OCI-LY7 (cell line): ENCODE measurements around the gene PTRH2. TPM values are rescaled to one million over a fixed set of nuclear protein-coding genes. Genes with fewer than 3 reads are reported as not detected.

ENCODE experiments used
- BruUV-seq: library from RNA; stranded (reverse); fragments of 400-500 nt; replicated peaks from 2 replicates; lab custom pipeline; 2021; lab: Mats Ljungman, UMichigan
- CTCF ChIA-PET: fragments of 300-600 bp; sonication (Branson Sonifier 250); formaldehyde crosslinking; loops from one replicate; lab custom pipeline; 2022; ENCODE audit warnings: antibody characterized with exemption; ENCODE audit not compliant: unreplicated experiment; lab: Charles Lee
- POLR2A ChIA-PET: fragments of 300-600 bp; sonication (Branson Sonifier 250); formaldehyde crosslinking; loops from one replicate; lab custom pipeline; 2022; ENCODE audit warnings: antibody characterized with exemption; lab: Charles Lee
- DNase-seq: peaks from one replicate; pipeline ENCODE4 v3.0.0-alpha.2; 2015; ENCODE audit warnings: low spot score
- H2AFZ ChIP-seq: fragments of 200-600 bp; sonication (generic), shearing (Covaris generic); 2 replicates; pipeline ENCODE4 v1.6.1; 2014; ENCODE audit warnings: mild to moderate bottlenecking, antibody characterized with exemption, low read length, moderate library complexity
- H3K27ac ChIP-seq: fragments of 200-600 bp; sonication (generic); 2 replicates; pipeline ENCODE4 v1.5.1; 2014; ENCODE audit warnings: mixed run types, low read depth, mild to moderate bottlenecking, moderate library complexity, low read length, inconsistent platforms; ENCODE audit not compliant: poor library complexity, severe bottlenecking
- H3K36me3 ChIP-seq: fragments of 200-600 bp; sonication (generic); 2 replicates; pipeline ENCODE4 v1.6.1; 2014; ENCODE audit warnings: mild to moderate bottlenecking, antibody characterized with exemption, low read length, moderate library complexity, mixed read lengths; ENCODE audit not compliant: insufficient read depth
- H3K4me1 ChIP-seq: fragments of 200-600 bp; sonication (generic); 2 replicates; pipeline ENCODE4 v1.5.1; 2014; ENCODE audit warnings: mild to moderate bottlenecking, low read length; ENCODE audit not compliant: insufficient read depth, poor library complexity, severe bottlenecking
- H3K4me2 ChIP-seq: fragments of 200-600 bp; sonication (generic); 2 replicates; pipeline ENCODE4 v1.6.1; 2014; ENCODE audit warnings: mild to moderate bottlenecking, low read length
- H3K4me3 ChIP-seq: fragments of 200-600 bp; sonication (generic); 2 replicates; pipeline ENCODE4 v1.5.1; 2014; ENCODE audit warnings: mild to moderate bottlenecking, low read depth, low read length; ENCODE audit not compliant: poor library complexity, severe bottlenecking
- H3K79me2 ChIP-seq: fragments of 200-600 bp; sonication (generic); 2 replicates; pipeline ENCODE4 v1.6.1; 2016; ENCODE audit warnings: low read depth, mild to moderate bottlenecking, low read length, moderate library complexity, mixed read lengths; ENCODE audit not compliant: insufficient read depth
- H3K9me2 ChIP-seq: fragments of 200-600 bp; sonication (generic); 2 replicates; pipeline ENCODE4 v1.6.1; 2016; ENCODE audit warnings: mild to moderate bottlenecking, low read length, mixed read lengths; ENCODE audit not compliant: insufficient read depth
- H3K9me3 ChIP-seq: fragments of 200-600 bp; sonication (generic); 2 replicates; pipeline ENCODE4 v1.6.1; 2014; ENCODE audit warnings: mild to moderate bottlenecking, mixed run types, low read length, mixed read lengths
- H4K20me1 ChIP-seq: fragments of 200-600 bp; sonication (generic); 2 replicates; pipeline ENCODE4 v1.6.1; 2014; ENCODE audit warnings: mild to moderate bottlenecking, antibody characterized with exemption, low read length, moderate library complexity, mixed read lengths; ENCODE audit not compliant: insufficient read depth
- CTCF ChIP-seq: fragments of 200-600 bp; sonication (generic); conservative IDR thresholded peaks from 2 replicates; pipeline ENCODE4 v1.5.1; 2014; ENCODE audit warnings: mild to moderate bottlenecking, antibody characterized with exemption, low read length, moderate library complexity, mixed read lengths
- EZH2phosphoT487 ChIP-seq: fragments of 200-600 bp; sonication (generic); IDR thresholded peaks from 2 replicates; pipeline ENCODE4 v1.6.1; 2018; ENCODE audit warnings: low read depth, borderline replicate concordance, mild to moderate bottlenecking, mixed run types, antibody characterized with exemption, low read length, moderate library complexity, mixed read lengths
- intact Hi-C: fragments of 100-400 bp; cut with micrococcal nuclease; formaldehyde crosslinking; loops from one replicate; pipeline ENCODE4 v1.10.0; 2022; ENCODE audit not compliant: unreplicated experiment
- total RNA-seq, 2 experiments: library from RNA; depleted of rRNA in 1 of 2; stranded (reverse); fragments of >200 nt in 1 of 2; shearing (Covaris generic) in 1 of 2; gene quantifications; 2 replicates each; pipeline ENCODE4 v1.2.3, GENCODE V29; 2014 to 2022

PTRH2 gene
- total RNA-seq, 2 experiments from 2014 or later = 27.0 to 34.5 TPM

DNA sequence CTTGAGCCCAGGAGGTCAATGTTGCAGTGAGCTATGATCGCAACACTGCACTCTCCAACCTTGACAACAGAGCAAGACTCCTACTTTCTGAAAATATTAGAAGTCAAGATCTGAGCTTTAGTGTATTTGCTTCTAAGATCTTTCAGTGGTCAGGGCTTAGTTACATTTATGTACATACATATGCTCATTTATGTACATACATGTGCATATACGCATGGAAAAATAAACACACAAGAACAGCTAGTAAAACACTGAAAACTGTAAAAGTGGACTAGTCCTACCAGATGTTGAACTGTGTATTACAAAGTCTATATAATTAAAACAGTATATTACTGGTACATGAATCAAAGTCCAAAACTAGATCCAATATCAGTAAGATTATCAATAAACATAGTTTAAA lies 28.3 kb downstream of the PTRH2 start:
- Histone ChIP-seq H3K79me2 (no peaks in the 10 kb centered on the region), H3K4me3 (no peak overlapping the region), H3K27ac (no peak overlapping the region), H3K36me3 (peaks cover 99% of the 10 kb centered on the region), H3K4me2 (no peak overlapping the region), H2AFZ (no peak overlapping the region), H3K9me2 (no peaks in the 10 kb centered on the region), H3K4me1 (no peaks in the 10 kb centered on the region), H4K20me1 (no peaks in the 10 kb centered on the region), H3K9me3 (no peaks in the 10 kb centered on the region)
- ChIA-PET CTCF (interaction anchor here (0.5 kb wide), 1 partner anchor 52 kb away, joined by 3 read pairs; no protein-coding TSS in a partner anchor), POLR2A (interaction anchor here (1.3 to 1.4 kb wide), 2 partner anchors 9 to 41 kb away, joined by 3 to 7 read pairs; no protein-coding TSS in a partner anchor)
- no TSS peak for BruUV-seq
- TF ChIP-seq CTCF = no peak
- TF ChIP-seq EZH2phosphoT487 = no peak
- no peak for DNase-seq
- intact Hi-C loops = no loop called here

GRCh38 chr17:59676716-59677115 lies 30.5 kb downstream of the PTRH2 start:
- H2AFZ ChIP-seq = no peak overlapping the region
- POLR2A ChIA-PET = interaction anchor here (1.1 kb wide), 1 partner anchor 12 kb away, joined by 3 read pairs; no protein-coding TSS in a partner anchor
- BruUV-seq = no TSS peak
- no peak overlapping the region for H3K4me3 ChIP-seq
- intact Hi-C loops = no loop called here
- no peaks in the 10 kb centered on the region for H3K4me1 ChIP-seq
- peaks cover 97% of the 10 kb centered on the region for H3K36me3 ChIP-seq
- no peak for TF ChIP-seq EZH2phosphoT487
- TF ChIP-seq CTCF = no peak
- H3K9me3 ChIP-seq = no peaks in the 10 kb centered on the region
- H3K4me2 ChIP-seq = no peak overlapping the region
- H3K9me2 ChIP-seq = no peaks in the 10 kb centered on the region
- DNase-seq = no peak
- no peak overlapping the region for H3K27ac ChIP-seq
- 0 out of 2 replicates have a peak, but pooled peaks cover 4% of the 10 kb centered on the region for H4K20me1 ChIP-seq
- CTCF ChIA-PET = no interaction called here
- peaks cover 2% of the 10 kb centered on the region; the same call in 1 of the 2 replicates for H3K79me2 ChIP-seq

GRCh38 chr17:59675231-59675630 lies 32.0 kb downstream of the PTRH2 start:
- intact Hi-C loops = no loop called here
- ChIA-PET CTCF (interaction anchor here (0.5 kb wide), 1 partner anchor 1179 kb away, joined by 4 read pairs; no protein-coding TSS in a partner anchor), POLR2A (interaction anchor here (0.8 to 2.4 kb wide), 4 partner anchors 12 to 33 kb away, joined by 4 to 9 read pairs (median 6); no protein-coding TSS in a partner anchor)
- TF ChIP-seq EZH2phosphoT487 = no peak
- TF ChIP-seq CTCF = no peak
- no peak overlapping the region for H3K4me3 ChIP-seq
- no peak overlapping the region for H3K4me2 ChIP-seq
- no peak overlapping the region for H3K27ac ChIP-seq
- H3K79me2 ChIP-seq = peaks cover 2% of the 10 kb centered on the region; the same call in 1 of the 2 replicates
- H4K20me1 ChIP-seq = 0 out of 2 replicates have a peak, but pooled peaks cover 4% of the 10 kb centered on the region
- DNase-seq = no peak
- BruUV-seq = no TSS peak
- H3K9me2 ChIP-seq = no peaks in the 10 kb centered on the region
- H3K36me3 ChIP-seq = peaks cover 97% of the 10 kb centered on the region
- no peak overlapping the region for H2AFZ ChIP-seq
- no peaks in the 10 kb centered on the region for H3K9me3 ChIP-seq
- no peaks in the 10 kb centered on the region for H3K4me1 ChIP-seq
